ENCODE data around the gene ZDHHC11B.
"Not testable (repeated sequence)": the region's sequence is repeated elsewhere in the genome, so short reads cannot be mapped to it uniquely, and the experiment has no call there.

The ZDHHC11B gene

DNA sequence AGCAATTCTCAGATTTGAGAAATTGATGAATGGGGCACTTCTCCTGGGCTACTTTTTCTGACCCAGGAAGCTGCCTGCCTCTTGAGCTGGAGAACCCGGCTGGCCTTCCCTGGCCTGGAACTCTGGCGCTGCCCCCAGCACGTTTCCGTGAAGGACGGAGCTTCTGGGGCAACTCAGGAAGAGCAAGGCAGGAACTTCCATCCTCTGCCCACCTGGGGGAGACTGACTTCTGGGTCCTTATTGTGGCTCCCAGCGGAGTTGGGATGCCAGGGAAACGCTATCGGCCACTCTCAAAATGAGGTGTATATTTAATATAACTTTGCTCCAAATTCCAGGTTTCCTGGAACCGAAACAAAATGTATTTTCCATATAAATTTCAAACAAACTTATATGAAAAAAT, 57.4 kb downstream of the ZDHHC11B start:
- not testable (repeated sequence) for DNase-seq (ENCODE audit: insufficient read length, low spot score); FAIRE-seq

DNA sequence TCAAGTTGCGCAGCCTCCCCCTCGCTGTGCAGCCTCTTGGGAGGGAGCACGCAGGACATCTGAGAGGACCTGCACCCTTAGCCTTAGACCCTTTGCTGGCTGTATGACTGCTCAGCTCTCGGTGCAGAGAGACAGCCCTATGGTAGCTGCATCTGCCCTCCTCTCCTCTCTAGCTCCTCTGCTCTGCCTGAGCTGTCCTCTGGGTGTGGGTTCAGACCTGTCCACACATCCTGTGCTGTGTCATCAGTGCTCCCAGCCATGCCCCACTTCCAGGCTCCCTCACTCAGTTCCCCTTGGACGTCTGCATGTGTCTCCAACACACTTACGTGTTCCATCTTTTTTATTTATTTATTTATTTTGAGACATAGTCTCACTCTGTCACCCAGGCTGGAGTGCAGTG, 60.7 kb downstream of the ZDHHC11B start:
- DNase-seq (ENCODE audit: insufficient read length, low spot score); FAIRE-seq: not testable (repeated sequence)

DNA sequence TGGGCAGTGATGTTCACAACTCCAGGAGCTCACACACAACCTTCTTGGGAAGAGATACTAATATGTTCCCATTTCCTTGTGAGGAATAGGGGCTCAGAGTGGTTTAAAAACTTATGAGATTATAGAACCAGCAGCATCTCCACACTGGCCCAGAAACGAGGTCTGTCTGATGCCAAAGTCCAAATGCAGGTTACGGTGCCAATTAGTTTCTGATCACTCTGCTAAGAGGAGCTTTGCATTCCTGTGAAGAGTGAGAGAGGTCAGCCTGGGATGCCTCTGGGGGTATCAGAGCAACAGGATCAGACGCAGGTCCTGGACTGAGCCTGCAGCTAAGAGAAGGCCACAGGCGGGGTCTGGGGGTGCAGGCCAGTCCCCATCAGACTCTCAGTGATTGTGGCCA, 61.2 kb downstream of the ZDHHC11B start:
- DNase-seq (ENCODE audit: insufficient read length, low spot score); FAIRE-seq: not testable (repeated sequence)

DNA sequence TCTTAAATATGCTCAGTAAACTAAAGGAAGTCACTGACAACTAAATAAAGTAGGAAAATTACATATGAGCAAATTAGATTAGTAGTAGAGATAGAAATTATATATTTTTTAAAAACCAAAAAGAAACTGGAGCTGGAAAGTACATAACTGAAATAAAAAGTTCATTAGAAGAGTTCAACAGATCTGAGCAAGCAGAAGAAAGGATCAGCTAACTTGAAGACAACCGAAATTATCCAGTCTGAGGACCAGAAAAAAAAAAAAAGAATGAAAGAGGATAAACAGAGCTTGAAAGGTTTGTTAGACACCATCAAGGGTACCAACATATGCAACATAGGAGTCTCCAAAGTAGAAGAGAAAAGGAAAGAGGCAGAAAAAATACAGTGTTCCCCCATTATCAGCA, 65.2 kb downstream of the ZDHHC11B start:
- not testable (repeated sequence) for FAIRE-seq; DNase-seq (ENCODE audit: insufficient read length, low spot score)

DNA sequence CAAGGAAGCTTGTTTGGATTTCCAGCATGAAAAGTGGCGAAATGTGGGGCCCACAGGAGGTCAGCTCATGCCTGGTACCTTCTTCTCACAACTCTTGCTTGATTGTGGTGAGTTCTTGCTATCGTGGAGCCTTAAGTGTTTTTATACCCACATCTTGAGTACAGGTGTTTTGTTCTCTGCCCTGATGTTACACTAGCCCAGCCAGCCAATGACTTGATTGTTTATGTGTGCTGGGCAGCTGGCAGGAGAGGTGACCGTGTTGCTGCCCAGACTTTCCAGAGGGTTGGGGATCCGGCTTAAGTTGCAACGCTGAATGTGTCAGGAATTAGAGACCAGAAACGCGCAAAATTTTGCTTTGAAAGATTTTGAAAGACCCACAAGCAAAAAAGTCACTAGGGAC, 67.4 kb downstream of the ZDHHC11B start:
- no peak for FAIRE-seq
- DNase-seq (ENCODE audit: insufficient read length, low spot score) = no peak

DNA sequence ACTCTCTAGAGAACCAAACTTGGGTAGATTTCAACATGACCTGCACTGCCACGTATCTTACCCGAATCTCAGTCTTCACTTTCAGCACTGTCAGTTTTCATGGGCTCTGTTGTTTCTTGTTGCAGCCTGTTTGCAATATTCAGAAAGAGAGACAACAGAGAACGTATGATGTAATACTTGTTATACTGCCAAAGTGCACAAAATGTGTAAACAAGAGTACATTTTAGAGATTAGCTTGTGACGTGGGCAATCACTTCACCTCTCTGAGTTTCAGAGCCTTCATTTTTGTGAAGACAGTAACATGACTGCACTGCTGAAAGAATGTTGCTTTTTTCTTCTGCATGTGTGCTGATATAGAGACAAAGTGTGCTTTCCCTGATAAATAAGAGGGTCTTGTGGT, 67.8 kb downstream of the ZDHHC11B start:
- not testable (repeated sequence) for DNase-seq (ENCODE audit: insufficient read length, low spot score)

DNA sequence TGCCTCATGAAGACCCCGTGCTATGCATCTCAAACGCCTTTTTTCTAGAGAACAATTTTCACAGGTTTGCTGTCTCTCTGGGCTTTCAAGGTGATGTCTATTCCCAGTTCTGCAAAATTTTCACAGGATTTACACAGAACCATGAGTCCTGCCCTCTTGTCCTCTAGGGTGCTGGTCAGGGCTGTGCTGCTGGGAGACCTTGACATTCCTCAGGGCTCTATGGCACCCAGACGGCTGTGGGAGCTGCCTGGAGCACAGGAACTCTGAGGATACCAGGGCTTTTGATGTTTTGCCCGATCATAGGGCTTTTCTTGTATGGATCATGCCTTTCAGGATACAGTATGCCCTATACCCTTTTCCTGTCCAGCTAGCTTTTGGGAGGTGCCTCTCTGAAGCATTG, 68.9 kb downstream of the ZDHHC11B start:
- DNase-seq (ENCODE audit: insufficient read length, low spot score) = not testable (repeated sequence)

More for the DNA sequence above, 67.8 kb downstream of the ZDHHC11B start:
- FAIRE-seq = not testable (repeated sequence)

DNA sequence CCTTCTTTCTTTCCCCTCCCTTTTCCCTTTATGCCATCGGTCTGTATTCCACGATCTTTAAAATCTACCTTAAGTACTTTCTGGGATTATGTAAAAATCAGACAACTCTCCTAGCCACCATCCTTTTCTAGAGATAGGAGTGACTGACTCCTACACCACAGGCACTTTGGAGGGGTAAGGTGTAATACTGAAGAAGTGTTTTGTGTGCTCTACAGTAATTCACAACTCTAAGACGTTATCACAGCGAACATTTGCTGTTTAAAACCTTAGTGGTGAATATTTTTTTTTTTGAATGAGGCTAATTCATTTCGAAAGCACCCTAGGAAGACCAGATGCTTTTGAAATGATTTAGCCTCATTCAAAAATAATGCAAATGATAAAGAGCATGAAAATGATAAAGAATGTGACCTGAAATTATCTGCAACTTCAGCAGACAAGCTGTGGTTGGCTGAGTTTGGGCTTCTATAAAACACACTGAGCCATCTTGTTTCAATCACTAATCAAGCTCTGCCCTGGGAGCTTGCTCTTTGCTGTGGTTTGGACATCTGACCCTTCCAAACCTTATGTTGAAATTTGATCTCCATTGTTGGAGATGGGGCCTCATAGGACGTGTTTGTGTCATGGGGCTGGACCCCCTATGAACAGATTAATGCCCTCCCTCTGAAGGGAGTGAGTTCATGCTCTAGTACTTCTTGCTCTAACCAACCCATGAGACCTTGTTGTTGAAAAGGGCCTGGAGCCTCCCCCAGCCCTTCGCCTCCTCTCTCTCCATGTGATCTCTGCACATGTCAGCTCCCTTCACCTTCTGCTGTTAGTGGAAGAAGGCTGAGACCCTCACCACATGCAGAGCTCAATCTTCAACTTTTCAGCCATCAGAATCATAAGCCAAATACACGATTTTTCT, 70.1 kb downstream of the ZDHHC11B start:
- not testable (repeated sequence) for DNase-seq (ENCODE audit: insufficient read length, low spot score); FAIRE-seq

More for the DNA sequence above, 68.9 kb downstream of the ZDHHC11B start:
- not testable (repeated sequence) for FAIRE-seq

DNA sequence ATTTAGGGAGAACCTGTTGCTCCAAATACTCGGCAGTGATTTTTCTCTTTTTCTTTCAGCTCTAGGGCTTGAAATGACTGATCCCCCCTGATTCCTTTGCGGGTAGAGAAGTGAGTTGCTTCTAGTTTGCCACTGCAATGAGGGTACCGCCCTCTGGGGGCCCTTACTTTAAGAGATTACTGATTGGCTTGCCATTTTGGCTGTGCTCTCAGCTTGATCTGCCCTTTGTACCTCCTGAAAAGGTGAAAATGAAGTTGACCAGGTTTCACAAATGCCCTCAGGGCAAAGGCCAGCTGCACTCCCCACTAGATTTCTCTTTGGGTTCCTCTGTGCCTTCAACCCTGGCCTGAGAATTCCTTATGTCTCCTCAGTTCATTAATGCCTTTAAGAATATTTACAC, 70.8 kb downstream of the ZDHHC11B start:
- not testable (repeated sequence) for FAIRE-seq; DNase-seq (ENCODE audit: insufficient read length, low spot score)

DNA sequence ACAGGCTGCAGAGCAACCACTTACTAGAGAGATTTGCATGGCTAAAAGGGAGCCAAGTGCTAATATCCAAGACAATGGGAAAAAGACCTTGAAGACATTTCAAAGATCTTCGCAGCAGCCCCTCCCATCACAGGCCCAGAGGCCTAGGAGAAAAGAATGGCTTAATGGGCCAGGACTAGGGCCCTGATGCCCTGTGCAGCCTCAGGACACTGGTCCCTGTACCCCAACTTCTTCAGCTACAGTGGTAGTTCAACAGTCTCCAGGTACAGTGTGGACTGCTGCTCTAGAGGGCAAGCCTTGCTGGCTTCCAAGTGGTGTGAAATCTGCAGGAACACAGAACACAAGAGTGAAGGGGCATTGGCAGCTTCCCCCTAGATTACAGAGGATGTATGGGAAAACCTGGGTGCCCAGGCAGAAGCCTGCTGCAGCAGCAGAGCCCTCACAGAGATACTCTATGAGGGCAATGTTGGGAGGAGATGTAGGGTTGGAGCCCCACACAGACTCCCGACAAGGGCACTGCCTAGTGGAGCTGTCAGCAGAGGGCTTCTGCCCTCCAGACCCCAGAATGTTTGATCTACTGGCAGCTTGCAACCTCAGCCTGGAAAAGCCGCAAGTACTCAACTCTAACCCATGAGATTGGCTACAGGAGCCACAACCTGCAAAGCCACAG, 75.5 kb downstream of the ZDHHC11B start:
- FAIRE-seq; DNase-seq (ENCODE audit: insufficient read length, low spot score): not testable (repeated sequence)

DNA sequence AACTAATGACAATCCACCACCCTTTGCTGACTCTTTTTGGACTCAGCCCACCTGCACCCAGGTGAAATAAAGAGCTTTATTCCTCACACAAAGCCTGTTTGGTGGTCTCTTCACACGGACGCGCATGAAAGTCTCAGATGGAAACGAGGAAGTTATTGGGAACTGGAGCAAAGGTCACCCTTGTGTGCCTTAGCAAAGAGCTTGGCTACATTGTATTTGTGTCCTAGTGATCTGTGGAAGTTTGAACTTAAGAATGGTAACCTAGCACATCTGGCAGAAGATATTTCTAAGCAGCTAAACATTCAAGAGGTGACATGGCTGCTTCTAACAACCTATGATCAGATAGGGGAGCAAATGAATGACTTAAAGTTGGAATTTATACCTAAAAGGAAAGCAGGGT, 76.2 kb downstream of the ZDHHC11B start:
- not testable (repeated sequence) for DNase-seq (ENCODE audit: insufficient read length, low spot score); FAIRE-seq

DNA sequence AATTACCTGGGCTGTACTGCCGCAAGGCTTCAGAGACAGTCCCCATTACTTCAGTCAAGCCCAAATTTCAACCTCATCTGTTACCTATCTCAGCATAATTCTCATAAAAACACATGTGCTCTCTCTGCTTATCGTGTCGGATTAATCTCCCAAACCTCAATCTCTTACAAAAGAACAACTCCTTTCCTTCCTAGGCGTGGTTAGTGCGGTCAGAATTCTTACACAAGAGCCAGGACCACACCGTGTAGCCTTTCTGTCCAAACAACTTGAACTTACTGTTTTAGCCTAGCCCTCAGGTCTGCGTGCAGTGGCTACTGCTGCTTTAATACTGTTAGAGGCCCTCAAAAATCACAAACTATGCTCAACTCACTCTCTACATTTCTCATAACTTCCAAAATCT, 78.4 kb downstream of the ZDHHC11B start:
- DNase-seq (ENCODE audit: insufficient read length, low spot score); FAIRE-seq: not testable (repeated sequence)

DNA sequence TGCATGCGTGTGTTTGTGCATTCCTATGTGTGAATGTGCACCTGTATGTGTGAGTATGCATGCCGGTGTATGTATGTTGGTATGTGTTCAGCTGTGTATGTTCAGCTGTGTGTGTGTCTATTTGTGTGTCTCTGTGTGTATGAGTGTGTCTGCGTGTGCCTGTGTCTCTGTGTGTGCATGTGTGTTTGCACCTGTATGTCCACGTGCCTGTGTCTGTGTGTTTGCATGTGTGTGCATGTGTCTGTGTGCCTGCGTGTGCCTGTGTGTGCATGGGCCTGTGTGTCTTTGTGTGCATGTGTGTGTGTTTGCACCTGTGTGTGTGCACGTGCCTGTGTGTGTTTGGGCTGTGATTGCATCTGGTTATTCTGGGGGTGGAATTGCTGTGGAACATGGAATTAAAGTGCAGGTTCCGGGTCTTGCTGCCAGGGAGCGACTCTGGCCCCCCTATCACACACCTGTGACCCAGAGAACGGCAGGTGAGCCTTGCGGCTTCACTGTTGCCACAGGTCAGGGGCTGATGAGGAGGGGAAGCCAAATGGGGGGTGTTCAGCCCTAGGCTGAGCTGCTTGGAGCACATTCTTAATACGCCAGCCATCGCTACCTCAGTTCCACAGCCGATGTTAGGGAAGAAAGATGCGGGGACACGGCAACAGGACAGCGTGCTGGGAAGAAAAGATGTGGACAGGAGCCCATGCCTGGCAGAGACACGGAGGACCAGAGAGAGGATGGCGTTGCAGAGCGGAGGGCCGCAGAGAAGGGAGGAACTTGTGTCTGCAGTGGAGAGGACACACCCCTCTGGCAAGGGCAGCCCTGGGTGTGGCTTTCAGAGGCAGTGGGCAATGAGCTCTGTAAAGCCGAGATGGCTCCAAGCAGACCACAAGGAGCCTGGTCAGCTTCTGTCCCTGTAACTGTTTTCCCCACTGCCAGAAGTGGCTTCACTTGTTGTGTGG, 87.5 kb downstream of the ZDHHC11B start:
- DNase-seq (ENCODE audit: insufficient read length, low spot score); FAIRE-seq: not testable (repeated sequence)

DNA sequence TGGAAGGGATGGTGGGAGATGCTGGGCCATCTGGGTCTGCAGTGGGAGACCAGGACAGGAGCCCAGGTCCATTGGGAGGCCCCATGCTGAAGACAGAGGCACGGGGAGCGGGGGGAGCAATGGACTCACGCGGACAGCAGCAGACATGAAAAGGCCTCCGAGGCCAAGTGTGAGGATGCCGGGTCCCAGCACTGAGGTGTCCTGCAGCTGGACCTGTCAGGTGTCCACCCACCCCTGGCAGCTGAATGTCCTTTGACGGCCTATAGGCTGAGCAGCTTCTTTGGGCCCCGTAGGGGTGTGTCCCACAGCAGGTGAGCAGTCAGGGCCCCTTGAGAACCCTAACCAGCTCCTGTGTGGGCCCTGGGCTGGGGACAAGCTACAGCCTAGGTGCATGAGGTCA, 88.3 kb downstream of the ZDHHC11B start:
- FAIRE-seq; DNase-seq (ENCODE audit: insufficient read length, low spot score): not testable (repeated sequence)

DNA sequence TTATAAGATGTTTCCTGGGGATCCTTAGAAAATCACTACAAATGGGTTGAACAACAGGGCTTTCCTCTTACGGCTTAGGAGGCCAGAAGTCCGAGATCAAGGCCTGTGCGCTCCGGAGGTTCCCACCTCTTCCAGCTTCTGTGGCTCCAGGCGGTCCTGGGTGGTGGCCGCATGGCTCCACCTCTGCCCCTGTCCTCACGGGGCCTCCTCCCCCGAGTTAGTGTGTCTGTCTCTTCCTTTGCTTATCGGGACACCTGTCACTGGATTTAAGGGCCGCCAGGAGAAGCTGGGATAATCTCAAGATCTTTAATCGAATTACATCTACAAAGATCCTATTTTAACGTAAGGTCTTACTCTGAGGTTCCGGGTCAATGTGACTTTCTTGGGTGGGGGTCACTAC, 89.1 kb downstream of the ZDHHC11B start:
- not testable (repeated sequence) for DNase-seq (ENCODE audit: insufficient read length, low spot score); FAIRE-seq

DNA sequence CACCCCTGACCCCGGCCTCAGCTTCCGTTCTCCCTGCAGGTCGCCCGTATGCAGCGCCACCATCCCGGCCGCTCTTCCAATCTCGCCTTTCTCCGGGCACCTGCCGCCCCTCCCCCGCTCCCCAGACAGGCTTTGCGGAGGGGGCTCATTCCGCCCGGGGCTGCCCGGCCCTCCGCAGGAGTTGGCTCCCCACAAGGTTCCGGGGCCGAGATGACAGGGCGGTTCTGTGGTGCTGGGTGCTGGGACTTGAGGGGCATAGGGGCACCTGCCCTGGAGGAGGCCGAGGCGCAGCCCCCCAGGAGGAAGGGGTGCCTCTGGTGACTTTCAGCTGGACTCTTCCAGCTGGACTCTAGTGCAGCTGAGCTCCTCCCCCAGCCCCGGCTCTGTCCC, 90.5 kb downstream of the ZDHHC11B start:
- FAIRE-seq; DNase-seq (ENCODE audit: insufficient read length, low spot score): not testable (repeated sequence)

DNA sequence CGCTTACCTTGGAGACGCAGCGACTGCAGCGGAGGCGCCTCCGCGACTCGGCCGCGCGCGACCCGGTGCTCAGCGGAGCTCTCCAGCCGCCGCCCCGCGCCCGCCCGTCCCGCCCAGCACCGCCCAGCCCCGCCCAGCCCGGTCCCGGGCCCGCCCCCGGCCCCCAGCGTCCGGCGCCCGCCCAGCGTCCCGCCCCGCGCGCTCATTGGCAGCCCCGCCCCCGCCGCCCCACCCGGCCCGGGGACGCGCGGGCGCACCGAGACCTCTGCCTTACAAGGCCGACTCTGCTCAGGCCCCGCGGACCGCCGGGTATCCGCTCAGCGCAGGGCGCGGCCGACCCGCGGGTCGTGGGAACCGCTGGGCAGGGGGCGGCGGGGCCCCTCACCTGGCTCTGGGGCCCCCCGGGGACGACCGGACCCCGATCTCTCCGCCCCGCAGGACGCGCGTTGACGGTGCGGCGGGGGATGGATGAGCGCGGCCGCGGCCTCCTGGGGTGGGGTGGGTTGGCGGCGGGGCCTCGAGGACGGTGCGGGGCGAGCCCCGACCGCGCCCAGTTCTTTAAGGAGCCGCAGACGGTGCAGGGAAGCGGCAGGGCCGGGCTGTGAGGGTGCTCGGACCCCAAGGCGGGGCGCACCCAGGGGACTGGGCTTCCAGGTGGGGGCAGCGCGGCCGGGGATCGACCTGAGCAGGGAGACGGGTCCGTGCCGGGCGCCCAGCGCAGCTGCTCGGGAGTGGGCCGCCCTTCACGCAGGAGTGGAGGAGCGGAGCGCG, 91.1 kb downstream of the ZDHHC11B start, which contains the start of gene TPPP:
Gene TPPP (minus strand): TSS at position 82 of the 771 bp plus-strand sequence. CDS start 15,292 bp downstream, outside the sequence.
- DNase-seq (ENCODE audit: insufficient read length, low spot score) = peak; percentile 76
- not testable (repeated sequence) for FAIRE-seq

DNA sequence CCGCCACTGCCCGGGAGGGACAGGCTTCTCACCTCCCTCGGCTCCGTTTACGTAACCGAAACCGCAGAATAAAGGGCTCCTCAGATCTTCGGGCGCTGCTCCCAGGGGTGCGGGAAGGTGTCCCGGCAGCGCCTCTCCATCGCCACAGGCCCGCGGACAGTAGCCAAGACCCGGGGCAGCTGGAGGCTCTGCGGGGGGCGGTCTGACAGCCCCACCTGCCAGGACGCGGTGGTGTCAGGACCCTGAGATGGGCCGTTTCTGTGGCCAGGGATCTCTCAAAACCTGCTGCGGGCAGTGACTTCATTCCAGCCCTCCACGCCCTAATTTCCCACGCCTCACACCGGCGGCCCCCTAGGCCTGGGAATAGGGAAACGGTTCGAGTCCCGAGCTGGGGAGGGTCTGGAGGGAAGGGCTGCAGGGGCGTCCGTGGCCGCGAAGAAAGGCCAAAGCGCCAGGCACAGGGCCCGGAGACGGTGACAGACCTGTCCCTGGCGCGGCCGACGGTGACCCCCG, 91.9 kb downstream of the ZDHHC11B start:
- not testable (repeated sequence) for DNase-seq (ENCODE audit: insufficient read length, low spot score); FAIRE-seq

Measured in GM19239 (cell line).